ENCODE measurements around the gene QRSL1. TPM values are rescaled to one million over a fixed set of nuclear protein-coding genes. Genes with fewer than 3 reads are reported as not detected.
A peak's percentile ranks its signal among the peaks of the same experiment; 100 is the strongest.

QRSL1 gene
- total RNA-seq, 1 donor: 16.0 TPM

- H3K4me3 ChIP-seq (ENCODE audit: low read depth, low read length): no peak overlapping the region
- TF ChIP-seq CTCF (IDR thresholded peaks at IDR 0.05; ENCODE audit: insufficient read depth, low read depth, low read length): peak; percentile 76
- peak; percentile 72 for DNase-seq (ENCODE audit: low read depth)
Observed at GRCh38 chr6:106608080-106608668, 21.2 kb upstream of the QRSL1 start.

DNA sequence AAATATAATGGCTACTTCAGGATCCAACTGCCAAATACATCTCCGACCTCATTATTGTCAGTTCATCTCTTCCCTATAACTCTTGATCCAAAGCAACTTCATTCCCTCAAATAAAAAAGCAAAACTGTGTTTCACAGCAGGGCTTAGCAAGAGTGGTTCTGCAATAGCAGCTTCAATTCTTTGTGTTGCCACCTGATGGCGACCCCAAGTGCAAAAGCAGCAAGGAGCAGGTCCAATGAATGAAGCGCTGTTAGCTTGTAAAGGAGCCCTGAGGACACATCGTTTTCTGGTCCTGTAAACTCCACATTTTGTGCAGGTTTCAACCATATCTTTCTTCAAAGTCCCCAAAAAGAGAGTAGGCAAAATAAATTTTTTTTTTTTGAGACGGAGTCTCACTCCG lies 19.7 kb upstream of the QRSL1 start:
- no peak for DNase-seq (ENCODE audit: low read depth)
- peak; percentile 22 for TF ChIP-seq CTCF (IDR thresholded peaks at IDR 0.05; ENCODE audit: insufficient read depth, low read depth, low read length)
- H3K4me3 ChIP-seq (ENCODE audit: low read depth, low read length): no peak overlapping the region

- DNase-seq (ENCODE audit: low read depth): no peak
- H3K4me3 ChIP-seq (ENCODE audit: low read depth, low read length): no peak overlapping the region
- TF ChIP-seq CTCF (IDR thresholded peaks at IDR 0.05; ENCODE audit: insufficient read depth, low read depth, low read length): no peak
Observed at GRCh38 chr6:106611030-106611429, 18.3 kb upstream of the QRSL1 start.

GRCh38 chr6:106612671-106613416 lies 16.5 kb upstream of the QRSL1 start:
- no peak overlapping the region for H3K4me3 ChIP-seq (ENCODE audit: low read depth, low read length)
- no peak for TF ChIP-seq CTCF (IDR thresholded peaks at IDR 0.05; ENCODE audit: insufficient read depth, low read depth, low read length)
- no peak for DNase-seq (ENCODE audit: low read depth)

GRCh38 chr6:106613590-106613989 lies 15.8 kb upstream of the QRSL1 start:
- no peak for DNase-seq (ENCODE audit: low read depth)
- no peak for TF ChIP-seq CTCF (IDR thresholded peaks at IDR 0.05; ENCODE audit: insufficient read depth, low read depth, low read length)

DNA sequence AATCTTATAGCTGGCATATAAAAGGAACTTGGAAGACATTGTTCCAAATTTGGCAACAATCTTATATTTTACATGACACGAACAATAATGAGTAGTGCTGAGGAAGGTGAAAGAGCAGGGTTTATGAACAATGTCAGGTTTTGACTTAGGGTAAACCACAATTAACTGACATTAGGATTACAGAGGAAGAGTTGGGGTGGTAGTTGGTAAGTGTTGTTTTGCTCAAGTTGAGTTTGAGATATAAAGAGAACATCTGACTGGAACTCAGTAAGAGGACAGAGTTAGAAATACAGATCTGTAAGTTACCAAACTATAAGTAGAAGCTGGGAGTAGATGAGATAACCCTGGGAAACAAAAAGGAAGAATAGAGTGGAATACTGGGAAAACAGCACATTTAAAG lies 15.2 kb upstream of the QRSL1 start:
- TF ChIP-seq CTCF (IDR thresholded peaks at IDR 0.05; ENCODE audit: insufficient read depth, low read depth, low read length): no peak
- no peak for DNase-seq (ENCODE audit: low read depth)

More at GRCh38 chr6:106613590-106613989, 15.8 kb upstream of the QRSL1 start:
- H3K4me3 ChIP-seq (ENCODE audit: low read depth, low read length): no peak overlapping the region

More for the DNA sequence above, 15.2 kb upstream of the QRSL1 start:
- H3K4me3 ChIP-seq (ENCODE audit: low read depth, low read length): no peak overlapping the region
